Measurements from ENCODE around the gene GPS1. TPM values are rescaled to one million over a fixed set of nuclear protein-coding genes. Genes with fewer than 3 reads are reported as not detected.

GPS1 gene
- total RNA-seq (100 to 1,000 TPM; 122 to 125 TPM), polyA plus RNA-seq (151 TPM)

- Histone ChIP-seq H3K27ac (ENCODE audit: low read depth, low read length) (peak within 1 kb of the TSS; percentile 54), H3K4me3 (ENCODE audit: low read length) (peak within 1 kb of the TSS; percentile 67), H3K36me3 (ENCODE audit: insufficient read depth, low read length) (no peaks in the 10 kb centered on the region), H3K9me3 (ENCODE audit: low read length) (no peaks in the 10 kb centered on the region), H3K27me3 (ENCODE audit: insufficient read depth, low read length, poor library complexity, severe bottlenecking) (no peaks in the 10 kb centered on the region), H3K4me1 (ENCODE audit: insufficient read depth, low read length) (peaks cover 25% of the 10 kb centered on the region)
- Mint-ChIP-seq H3K9me3 (no peaks in the 10 kb centered on the region), H3K4me1 (peaks cover 0 to 26% (median 15%) of the 10 kb centered on the region in 3 donors), H3K36me3 (peaks cover 0 to 42% (median 2%) of the 10 kb centered on the region in 3 donors), H3K27me3 (no peaks in the 10 kb centered on the region), H3K27ac (peak within 1 kb of the TSS in 6 of 8 donors; percentile 71 to 87 (median 82)), H3K4me3 (peak within 1 kb of the TSS; percentile 79 to 90 (median 81))
- ChIA-PET CTCF (interaction anchor here (1.3 to 3.6 kb wide), 3 partner anchors 14 to 93 kb away, joined by 3 to 23 read pairs (median 3); partner anchors contain the start of gene DCXR), POLR2A (interaction anchor here (0.6 to 2.2 kb wide), 4 partner anchors 13 to 109 kb away, joined by 3 to 7 read pairs (median 4); partner anchors contain the start of genes DCXR and DUS1L)
- peak; percentile 69 to 86 (median 77) for DNase-seq
Observed at GRCh38 chr17:82051776-82052637, at the start of gene GPS1, which contains the start of gene RFNG. TSS of gene GPS1 (plus strand) at chr17:82051898. CDS start at chr17:82051932, 34 bp downstream. TSS of gene RFNG (minus strand) at chr17:82051811. CDS start at chr17:82051766, 45 bp downstream.

- Histone ChIP-seq H3K27ac (ENCODE audit: low read depth, low read length) (no peak overlapping the region), H3K4me1 (ENCODE audit: insufficient read depth, low read length) (no peaks in the 10 kb centered on the region), H3K4me3 (ENCODE audit: low read length) (no peak overlapping the region), H3K9me3 (ENCODE audit: low read length) (no peaks in the 10 kb centered on the region), H3K36me3 (ENCODE audit: insufficient read depth, low read length) (no peaks in the 10 kb centered on the region), H3K27me3 (ENCODE audit: insufficient read depth, low read length, poor library complexity, severe bottlenecking) (no peaks in the 10 kb centered on the region)
- H3K4me1 Mint-ChIP-seq, result no peaks in the 10 kb centered on the region
- H3K36me3 Mint-ChIP-seq, result no peaks in the 10 kb centered on the region
- H3K27me3 Mint-ChIP-seq, result no peaks in the 10 kb centered on the region
- DNase-seq, result no peak
- H3K4me3 Mint-ChIP-seq, result no peak overlapping the region
- no peaks in the 10 kb centered on the region for H3K9me3 Mint-ChIP-seq
- no peak overlapping the region for H3K27ac Mint-ChIP-seq
- POLR2A ChIA-PET, result no interaction called here
- CTCF ChIA-PET, result interaction anchor here (1.5 kb wide), 1 partner anchor 44 kb away, joined by 5 read pairs; no protein-coding TSS in a partner anchor
Observed at GRCh38 chr17:82003411-82004381, 48.0 kb upstream of the GPS1 start.

- H3K4me1 ChIP-seq (ENCODE audit: insufficient read depth, low read length), result no peaks in the 10 kb centered on the region
- POLR2A ChIA-PET, result no interaction called here
Observed at GRCh38 chr17:82004517-82005455, 46.9 kb upstream of the GPS1 start.

DNA sequence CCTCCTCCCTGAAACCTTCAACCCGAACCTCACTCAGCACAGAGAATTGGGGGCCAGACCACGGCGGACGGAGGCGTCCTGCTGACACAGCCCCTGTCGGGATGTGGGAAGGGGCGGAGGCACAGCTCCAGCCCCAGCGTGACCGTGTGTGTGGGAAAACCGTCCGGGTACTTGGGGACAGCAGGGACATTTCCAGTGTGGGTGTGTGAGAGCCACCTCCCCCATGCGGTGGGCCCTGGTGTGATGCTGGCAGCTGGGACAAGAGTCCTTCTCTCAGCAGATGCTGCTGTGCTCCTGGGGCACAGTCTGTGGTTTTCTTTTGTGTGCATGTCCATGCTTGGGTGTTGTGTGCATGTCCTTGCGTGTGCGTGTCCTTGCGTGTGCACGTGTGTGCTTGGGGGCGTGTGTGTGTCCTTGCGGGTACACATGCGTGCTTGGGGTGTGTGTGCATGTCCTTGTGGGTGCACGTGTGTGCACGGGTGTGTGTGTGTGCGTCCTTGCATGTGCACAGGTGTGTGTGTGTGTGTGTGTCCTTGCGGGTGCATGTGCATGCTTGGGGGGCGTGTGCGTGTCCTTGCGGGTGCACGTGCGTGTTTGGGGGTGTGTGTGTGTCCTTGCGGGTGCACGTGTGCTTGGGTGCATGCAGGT is 45.9 kb upstream of the GPS1 start:
- no peak overlapping the region for H3K27ac ChIP-seq (ENCODE audit: low read depth, low read length)
- H3K9me3 ChIP-seq (ENCODE audit: low read length), result no peaks in the 10 kb centered on the region
- no peaks in the 10 kb centered on the region for H3K36me3 ChIP-seq (ENCODE audit: insufficient read depth, low read length)
- H3K4me1 ChIP-seq (ENCODE audit: insufficient read depth, low read length), result no peaks in the 10 kb centered on the region
- H3K4me3 Mint-ChIP-seq, result no peak overlapping the region
- H3K4me3 ChIP-seq (ENCODE audit: low read length), result no peak overlapping the region
- no peak for DNase-seq
- no peaks in the 10 kb centered on the region for H3K27me3 ChIP-seq (ENCODE audit: insufficient read depth, low read length, poor library complexity, severe bottlenecking)
- CTCF ChIA-PET, result no interaction called here
- POLR2A ChIA-PET, result no interaction called here
- H3K36me3 Mint-ChIP-seq, result no peaks in the 10 kb centered on the region
- H3K4me1 Mint-ChIP-seq, result no peaks in the 10 kb centered on the region
- no peaks in the 10 kb centered on the region for H3K9me3 Mint-ChIP-seq
- peak overlapping the region in 2 of 8 donors; percentile 42 to 84 for H3K27ac Mint-ChIP-seq
- H3K27me3 Mint-ChIP-seq, result no peaks in the 10 kb centered on the region

More at GRCh38 chr17:82004517-82005455, 46.9 kb upstream of the GPS1 start:
- Mint-ChIP-seq H3K27me3 (no peaks in the 10 kb centered on the region), H3K4me3 (no peak overlapping the region), H3K27ac (no peak overlapping the region), H3K36me3 (no peaks in the 10 kb centered on the region), H3K4me1 (no peaks in the 10 kb centered on the region), H3K9me3 (no peaks in the 10 kb centered on the region)
- H3K27ac ChIP-seq (ENCODE audit: low read depth, low read length), result no peak overlapping the region
- no peak overlapping the region for H3K4me3 ChIP-seq (ENCODE audit: low read length)
- H3K9me3 ChIP-seq (ENCODE audit: low read length), result no peaks in the 10 kb centered on the region
- CTCF ChIA-PET, result interaction anchor here (1.5 kb wide), 1 partner anchor 45 kb away, joined by 5 read pairs; no protein-coding TSS in a partner anchor
- H3K27me3 ChIP-seq (ENCODE audit: insufficient read depth, low read length, poor library complexity, severe bottlenecking), result no peaks in the 10 kb centered on the region
- no peak for DNase-seq
- no peaks in the 10 kb centered on the region for H3K36me3 ChIP-seq (ENCODE audit: insufficient read depth, low read length)

DNA sequence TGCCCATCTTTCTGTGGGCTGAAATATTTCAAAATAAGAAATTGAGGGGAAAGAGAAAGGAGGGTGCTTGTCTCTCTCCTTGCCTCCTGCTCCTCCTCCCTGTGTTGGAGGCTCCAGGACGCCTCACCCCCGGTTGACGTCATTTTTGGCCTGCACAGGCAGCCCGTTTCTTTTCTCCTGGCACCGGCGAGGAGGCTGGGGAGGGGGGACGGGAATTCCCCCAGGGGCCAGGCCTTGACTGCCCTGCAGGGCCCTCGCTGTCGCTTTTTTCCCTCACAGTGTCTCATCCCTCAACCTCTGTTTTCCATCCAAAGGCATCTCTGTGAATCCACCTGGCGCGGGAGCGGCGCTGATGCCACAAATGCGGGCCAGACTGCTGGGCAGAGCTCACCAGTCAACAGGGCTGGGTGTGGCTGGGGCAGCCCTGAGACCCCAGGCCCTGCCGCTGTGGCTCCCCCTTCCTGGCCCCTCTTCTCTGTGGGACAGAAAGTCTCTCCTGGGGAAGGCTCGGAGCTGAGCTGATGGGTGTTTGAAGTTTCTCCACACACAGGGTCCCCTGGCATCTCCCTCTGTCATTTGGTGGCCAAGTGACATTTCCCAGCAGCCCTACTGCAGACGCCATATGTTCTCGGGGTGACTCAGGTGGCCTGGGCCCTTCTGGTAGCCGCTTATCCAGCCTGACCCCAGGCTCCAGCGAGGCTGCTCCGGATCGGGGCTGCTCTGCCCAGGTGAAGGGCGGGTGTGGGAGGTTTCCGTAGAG is 45.0 kb upstream of the GPS1 start:
- CTCF ChIA-PET, result no interaction called here
- H3K4me3 ChIP-seq (ENCODE audit: low read length), result no peak overlapping the region
- Mint-ChIP-seq H3K27me3 (no peaks in the 10 kb centered on the region), H3K4me3 (no peak overlapping the region), H3K9me3 (no peaks in the 10 kb centered on the region), H3K27ac (no peak overlapping the region), H3K36me3 (no peaks in the 10 kb centered on the region), H3K4me1 (no peaks in the 10 kb centered on the region)
- H3K36me3 ChIP-seq (ENCODE audit: insufficient read depth, low read length), result no peaks in the 10 kb centered on the region
- POLR2A ChIA-PET, result no interaction called here
- H3K9me3 ChIP-seq (ENCODE audit: low read length), result no peaks in the 10 kb centered on the region
- no peak overlapping the region for H3K27ac ChIP-seq (ENCODE audit: low read depth, low read length)
- H3K4me1 ChIP-seq (ENCODE audit: insufficient read depth, low read length), result no peaks in the 10 kb centered on the region
- no peaks in the 10 kb centered on the region for H3K27me3 ChIP-seq (ENCODE audit: insufficient read depth, low read length, poor library complexity, severe bottlenecking)
- no peak for DNase-seq

- Histone ChIP-seq H3K36me3 (ENCODE audit: insufficient read depth, low read length) (no peaks in the 10 kb centered on the region), H3K4me1 (ENCODE audit: insufficient read depth, low read length) (no peaks in the 10 kb centered on the region), H3K27me3 (ENCODE audit: insufficient read depth, low read length, poor library complexity, severe bottlenecking) (no peaks in the 10 kb centered on the region), H3K9me3 (ENCODE audit: low read length) (no peaks in the 10 kb centered on the region), H3K27ac (ENCODE audit: low read depth, low read length) (no peak overlapping the region), H3K4me3 (ENCODE audit: low read length) (no peak overlapping the region)
- H3K27ac Mint-ChIP-seq, result no peak overlapping the region
- ChIA-PET POLR2A (no interaction called here), CTCF (no interaction called here)
- no peak overlapping the region for H3K4me3 Mint-ChIP-seq
- DNase-seq, result no peak
- H3K4me1 Mint-ChIP-seq, result no peaks in the 10 kb centered on the region
- H3K36me3 Mint-ChIP-seq, result no peaks in the 10 kb centered on the region
- H3K27me3 Mint-ChIP-seq, result no peaks in the 10 kb centered on the region
- no peaks in the 10 kb centered on the region for H3K9me3 Mint-ChIP-seq
Observed at GRCh38 chr17:82007228-82007494, 44.5 kb upstream of the GPS1 start.

Data from CD8-positive, alpha-beta memory T cell (primary cell).